ENCODE data around the gene GNB1.

Gene GNB1

GRCh38 chr1:1846386-1846918, 44.4 kb downstream of the GNB1 start:
- Histone ChIP-seq H4K20me1 (ENCODE audit: insufficient read depth, low read length) (no peaks in the 10 kb centered on the region), H2AFZ (ENCODE audit: low read length) (no peak overlapping the region), H3K9ac (ENCODE audit: low read length) (peak overlapping the region; percentile 46; the same call in 1 of the 2 replicates), H3K4me1 (ENCODE audit: insufficient read depth, low read length, severe bottlenecking) (peaks cover 91% of the 10 kb centered on the region), H3K9me2 (ENCODE audit: low read depth, low read length) (no peaks in the 10 kb centered on the region), H3K4me3 (ENCODE audit: low read depth, low read length, poor library complexity, severe bottlenecking) (no peak overlapping the region), H3K79me2 (ENCODE audit: insufficient read depth, low read length) (peaks cover 83% of the 10 kb centered on the region), H3K27ac (ENCODE audit: low read depth, low read length, poor library complexity, severe bottlenecking) (peak overlapping the region; percentile 82), H3K4me2 (ENCODE audit: low read length) (no peak overlapping the region), H3K9me3 (ENCODE audit: low read length) (no peaks in the 10 kb centered on the region), H3K36me3 (ENCODE audit: insufficient read depth, low read length) (peaks cover 24% of the 10 kb centered on the region; the same call in 1 of the 2 replicates), H3F3A (ENCODE audit: insufficient read depth, low read length) (peaks cover 17% of the 10 kb centered on the region), H3K27me3 (ENCODE audit: insufficient read depth, low read length) (no peaks in the 10 kb centered on the region)
- no peak for TF ChIP-seq EZH2 (IDR thresholded peaks at IDR 0.05; ENCODE audit: borderline replicate concordance, low read length)
- no peak for TF ChIP-seq CTCF (IDR thresholded peaks at IDR 0.05; ENCODE audit: low read length)

- H3K9me2 ChIP-seq (ENCODE audit: low read depth, low read length), result no peaks in the 10 kb centered on the region
- no peaks in the 10 kb centered on the region for H3K9me3 ChIP-seq (ENCODE audit: low read length)
- H2AFZ ChIP-seq (ENCODE audit: low read length), result no peak overlapping the region
- peaks cover 19% of the 10 kb centered on the region; the same call in 1 of the 2 replicates for H3F3A ChIP-seq (ENCODE audit: insufficient read depth, low read length)
- H3K79me2 ChIP-seq (ENCODE audit: insufficient read depth, low read length), result peaks cover 75% of the 10 kb centered on the region
- H3K4me1 ChIP-seq (ENCODE audit: insufficient read depth, low read length, severe bottlenecking), result peaks cover 79% of the 10 kb centered on the region
- H3K27me3 ChIP-seq (ENCODE audit: insufficient read depth, low read length), result no peaks in the 10 kb centered on the region
- peak overlapping the region; percentile 75 for H3K4me2 ChIP-seq (ENCODE audit: low read length)
- H4K20me1 ChIP-seq (ENCODE audit: insufficient read depth, low read length), result no peaks in the 10 kb centered on the region
- H3K27ac ChIP-seq (ENCODE audit: low read depth, low read length, poor library complexity, severe bottlenecking), result peak overlapping the region; percentile 97
- H3K4me3 ChIP-seq (ENCODE audit: low read depth, low read length, poor library complexity, severe bottlenecking), result peak overlapping the region; percentile 54
- peak overlapping the region; percentile 68 for H3K9ac ChIP-seq (ENCODE audit: low read length)
- peaks cover 34% of the 10 kb centered on the region for H3K36me3 ChIP-seq (ENCODE audit: insufficient read depth, low read length)
- TF ChIP-seq EZH2 (IDR thresholded peaks at IDR 0.05; ENCODE audit: borderline replicate concordance, low read length) (no peak), CTCF (IDR thresholded peaks at IDR 0.05; ENCODE audit: low read length) (no peak)
Measured at GRCh38 chr1:1842360-1843146, 48.3 kb downstream of the GNB1 start.

- H3K36me3 ChIP-seq (ENCODE audit: insufficient read depth, low read length), result peaks cover 32% of the 10 kb centered on the region
- peak overlapping the region; percentile 89 for H3K9ac ChIP-seq (ENCODE audit: low read length)
- peaks cover 13% of the 10 kb centered on the region; the same call in 1 of the 2 replicates for H3F3A ChIP-seq (ENCODE audit: insufficient read depth, low read length)
- no peaks in the 10 kb centered on the region for H4K20me1 ChIP-seq (ENCODE audit: insufficient read depth, low read length)
- peaks cover 66% of the 10 kb centered on the region for H3K79me2 ChIP-seq (ENCODE audit: insufficient read depth, low read length)
- TF ChIP-seq CTCF (IDR thresholded peaks at IDR 0.05; ENCODE audit: low read length), result peak; percentile 25; the same call in 1 of the 2 replicates
- no peak for TF ChIP-seq EZH2 (IDR thresholded peaks at IDR 0.05; ENCODE audit: borderline replicate concordance, low read length)
- H3K9me2 ChIP-seq (ENCODE audit: low read depth, low read length), result no peaks in the 10 kb centered on the region
- peak overlapping the region; percentile 75 for H3K4me2 ChIP-seq (ENCODE audit: low read length)
- no peaks in the 10 kb centered on the region for H3K27me3 ChIP-seq (ENCODE audit: insufficient read depth, low read length)
- H2AFZ ChIP-seq (ENCODE audit: low read length), result no peak overlapping the region
- H3K4me3 ChIP-seq (ENCODE audit: low read depth, low read length, poor library complexity, severe bottlenecking), result peak overlapping the region; percentile 54
- peak overlapping the region; percentile 97 for H3K27ac ChIP-seq (ENCODE audit: low read depth, low read length, poor library complexity, severe bottlenecking)
- H3K9me3 ChIP-seq (ENCODE audit: low read length), result no peaks in the 10 kb centered on the region
- peaks cover 69% of the 10 kb centered on the region for H3K4me1 ChIP-seq (ENCODE audit: insufficient read depth, low read length, severe bottlenecking)
Measured at GRCh38 chr1:1841575-1841995, 49.3 kb downstream of the GNB1 start.
